ENCODE data around the gene MSI2.
"Not testable (repeated sequence)": the region's sequence is repeated elsewhere in the genome, so short reads cannot be mapped to it uniquely, and the experiment has no call there.

Gene MSI2

DNA sequence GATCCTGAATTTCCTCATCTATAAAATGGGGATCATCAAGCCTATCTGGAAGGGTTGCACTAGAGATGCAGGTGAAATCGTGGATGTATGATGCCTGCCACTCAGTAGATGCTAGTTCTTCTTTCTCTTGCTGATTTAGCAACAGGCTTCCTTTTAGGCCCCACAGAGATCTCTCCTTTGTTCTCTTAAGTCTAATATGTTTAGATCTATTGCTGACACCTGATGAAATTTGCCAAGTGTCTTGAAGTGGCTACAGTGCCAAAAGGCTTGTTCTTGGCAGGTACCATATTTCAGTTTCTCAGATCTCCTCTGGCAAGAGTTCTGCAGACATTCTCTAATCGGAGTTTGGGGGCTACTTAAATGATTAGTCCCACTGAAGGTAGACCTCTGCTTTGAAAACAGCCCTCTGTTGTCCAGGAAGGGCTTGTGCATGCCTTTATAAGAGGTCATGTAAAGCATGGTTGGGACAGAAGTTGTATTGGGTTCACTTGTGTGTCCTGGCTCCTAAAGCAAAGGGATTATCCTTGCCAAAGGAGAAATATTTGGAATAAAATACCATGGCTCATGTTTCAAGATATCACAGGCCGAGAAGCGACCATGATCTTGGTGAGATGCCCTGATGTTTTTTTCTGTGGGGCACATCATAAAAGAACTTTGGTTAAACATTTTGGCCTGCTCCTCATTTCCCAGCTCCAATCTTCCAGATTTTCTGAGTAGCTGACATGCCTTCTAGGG is 234.0 kb downstream of the MSI2 start:
- DNase-seq: no peak

DNA sequence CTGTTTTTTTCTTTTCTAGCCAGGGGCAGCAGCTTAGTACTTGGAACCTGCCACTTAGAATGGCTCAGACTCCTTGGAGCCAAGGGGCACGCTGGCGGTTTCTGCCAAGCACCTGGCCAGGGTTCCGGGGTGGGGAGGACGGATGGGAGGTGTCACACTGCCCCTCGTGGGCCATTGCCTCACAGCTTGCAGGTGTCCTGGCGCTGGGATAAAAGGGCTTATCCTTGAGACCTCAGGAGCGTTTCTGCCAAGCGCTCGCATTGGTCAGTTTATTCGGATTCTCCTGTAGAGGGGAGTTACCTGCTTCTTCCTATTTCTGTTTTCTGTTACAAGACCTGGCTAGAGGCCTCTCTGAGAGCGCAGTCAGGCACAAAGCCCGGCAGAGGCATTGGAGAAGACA is 234.6 kb downstream of the MSI2 start:
- no peak for DNase-seq

DNA sequence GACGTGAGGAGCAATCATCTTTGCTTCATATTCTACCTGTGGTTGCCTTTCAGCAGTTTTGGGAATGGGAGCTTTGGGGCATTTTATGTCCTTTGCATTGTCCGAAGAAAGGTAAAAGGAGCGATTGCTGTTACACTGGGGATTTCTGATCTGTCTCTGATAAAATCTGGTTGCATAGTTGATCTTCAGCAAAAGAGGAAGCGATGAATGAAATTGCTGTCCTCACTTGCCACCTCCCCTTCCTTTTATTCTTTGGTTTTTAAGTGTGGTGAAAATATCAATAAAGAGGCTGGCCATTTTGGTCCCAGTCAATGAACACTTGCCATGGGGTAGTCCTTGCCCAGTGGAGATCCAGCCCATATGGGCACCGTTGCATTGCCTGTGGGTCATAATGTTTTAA is 236.8 kb downstream of the MSI2 start:
- no peak for DNase-seq

DNA sequence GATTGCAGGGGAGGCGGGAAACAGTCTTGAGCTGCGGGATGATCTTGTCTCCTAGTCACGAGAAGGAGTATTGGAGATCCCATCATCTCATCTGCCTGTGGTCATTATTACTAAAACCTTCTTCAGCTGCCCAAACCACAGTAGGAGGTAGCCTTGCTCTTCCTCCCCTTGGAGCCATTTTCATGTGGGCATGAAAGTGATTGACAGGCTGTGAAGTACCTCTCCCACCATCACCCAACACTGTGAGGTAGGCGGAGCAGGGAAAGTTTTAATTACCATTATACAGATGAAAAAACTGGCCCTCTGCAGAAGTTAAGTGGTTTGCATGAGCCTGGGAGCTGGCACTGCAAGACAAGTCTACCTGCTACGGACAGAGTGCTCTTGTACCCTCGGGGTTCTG is 237.3 kb downstream of the MSI2 start:
- no peak for DNase-seq

DNA sequence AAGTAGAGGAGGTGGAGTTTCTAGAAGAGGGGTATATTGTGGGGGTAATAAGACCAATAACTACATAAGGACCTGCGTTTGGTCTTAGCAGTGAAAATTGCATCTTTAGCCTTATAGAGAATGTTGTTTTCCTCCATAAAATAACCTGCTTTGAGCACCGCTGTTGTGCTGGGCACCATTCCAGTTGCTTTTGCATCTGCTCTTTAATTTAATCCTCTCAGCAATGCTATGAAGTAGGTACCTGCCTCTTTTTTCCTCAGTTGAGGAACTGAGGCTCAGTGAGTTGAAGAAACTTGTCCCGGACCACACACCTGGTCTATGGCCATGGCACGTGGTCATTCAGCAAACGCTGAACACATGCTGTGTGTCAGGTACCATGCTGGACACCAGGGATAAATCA is 238.1 kb downstream of the MSI2 start:
- no peak for DNase-seq

DNA sequence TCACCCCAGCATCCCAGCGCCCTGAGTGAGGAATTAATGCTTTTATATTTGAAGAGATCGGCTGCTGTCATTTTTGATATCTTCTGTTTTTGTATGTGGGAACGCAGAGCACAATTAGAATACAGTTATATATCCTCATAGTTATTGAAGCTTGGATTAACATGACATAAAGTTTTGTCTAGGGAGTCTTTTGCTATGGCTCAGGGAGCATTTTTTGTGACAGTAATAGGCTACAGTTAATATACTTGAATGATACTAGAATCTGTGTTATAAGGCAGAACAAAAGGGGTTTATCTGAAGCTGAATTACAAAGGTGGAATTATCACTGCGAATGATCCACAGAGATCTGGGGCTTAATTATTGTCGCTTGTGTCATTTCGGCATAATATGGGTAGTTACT is 239.4 kb downstream of the MSI2 start:
- no peak for DNase-seq

DNA sequence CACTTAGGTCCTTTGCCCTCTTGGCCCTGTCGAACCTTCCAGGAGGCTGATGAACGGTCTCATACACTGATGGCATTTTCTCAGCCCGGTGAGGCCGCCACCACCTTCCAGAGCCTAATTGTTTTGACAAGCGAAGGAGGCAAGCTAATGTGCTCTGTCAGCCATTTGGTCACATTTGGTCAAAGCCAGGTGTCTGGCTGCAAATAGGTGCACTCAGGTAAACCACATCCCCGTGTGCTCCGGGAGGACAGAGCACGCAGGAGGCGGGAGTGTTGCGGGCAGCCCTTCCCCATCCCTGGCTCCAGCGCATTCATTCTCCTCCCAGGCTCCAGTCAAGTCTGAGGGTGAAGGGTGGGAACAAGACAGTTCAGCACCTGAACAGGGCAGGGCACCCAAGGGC is 240.1 kb downstream of the MSI2 start:
- no peak for DNase-seq

DNA sequence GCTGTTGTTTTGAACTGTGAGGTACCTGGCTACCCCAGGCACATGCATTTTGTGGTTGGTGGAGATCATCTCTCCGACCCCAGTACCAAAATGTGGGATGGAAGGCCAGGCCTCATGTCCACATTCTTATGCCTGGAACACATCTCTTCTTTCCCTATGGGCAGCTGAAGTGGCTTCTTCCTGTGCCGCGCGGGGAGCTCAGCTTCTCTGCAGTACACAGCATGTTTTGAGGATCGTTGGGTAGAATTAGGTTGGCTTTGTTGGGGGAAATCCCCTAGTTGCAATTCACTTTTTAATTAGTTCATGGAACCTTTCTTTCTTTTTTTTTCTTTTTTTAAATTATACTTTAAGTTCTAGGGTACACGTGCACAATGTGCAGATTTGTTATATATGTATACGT is 242.1 kb downstream of the MSI2 start:
- no peak for DNase-seq

DNA sequence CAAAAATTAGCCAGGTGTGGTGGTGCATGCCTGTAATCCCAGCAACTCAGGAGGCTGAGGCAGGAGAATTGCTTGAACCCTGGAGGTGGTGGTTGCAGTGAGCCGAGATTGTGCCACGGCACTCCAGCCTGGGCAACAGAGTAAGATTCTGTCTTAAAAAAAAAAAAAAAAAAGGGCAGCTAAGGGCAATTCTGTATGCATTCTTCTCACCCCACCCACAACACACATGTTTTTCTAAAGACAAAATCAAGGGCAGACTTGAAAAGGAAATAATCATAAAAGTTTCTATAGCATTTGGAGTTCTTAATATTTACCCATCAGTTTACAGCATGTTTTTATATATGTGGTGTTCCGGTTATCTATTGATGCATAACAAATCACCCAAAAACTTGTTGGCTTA is 242.9 kb downstream of the MSI2 start:
- not testable (repeated sequence) for DNase-seq

DNA sequence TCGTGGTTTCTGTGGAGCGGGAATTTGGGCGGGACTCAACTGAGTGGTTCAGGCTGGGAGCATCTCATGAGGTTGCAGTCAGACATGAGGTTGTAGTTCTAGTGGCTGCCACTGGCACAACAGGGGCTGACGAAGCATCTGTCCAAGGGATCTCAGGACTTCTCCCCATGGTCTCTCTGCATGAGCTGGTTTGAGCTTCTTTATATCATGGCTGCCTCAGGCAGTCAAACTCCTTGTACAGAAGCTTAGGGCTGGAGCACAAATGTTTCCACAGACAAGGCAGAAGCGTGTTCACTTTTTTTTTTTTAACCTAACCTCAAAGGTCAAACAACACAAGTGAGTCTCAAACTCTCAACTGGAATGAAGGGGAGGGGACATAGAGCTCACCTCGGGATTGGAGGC is 243.3 kb downstream of the MSI2 start:
- DNase-seq: no peak

DNA sequence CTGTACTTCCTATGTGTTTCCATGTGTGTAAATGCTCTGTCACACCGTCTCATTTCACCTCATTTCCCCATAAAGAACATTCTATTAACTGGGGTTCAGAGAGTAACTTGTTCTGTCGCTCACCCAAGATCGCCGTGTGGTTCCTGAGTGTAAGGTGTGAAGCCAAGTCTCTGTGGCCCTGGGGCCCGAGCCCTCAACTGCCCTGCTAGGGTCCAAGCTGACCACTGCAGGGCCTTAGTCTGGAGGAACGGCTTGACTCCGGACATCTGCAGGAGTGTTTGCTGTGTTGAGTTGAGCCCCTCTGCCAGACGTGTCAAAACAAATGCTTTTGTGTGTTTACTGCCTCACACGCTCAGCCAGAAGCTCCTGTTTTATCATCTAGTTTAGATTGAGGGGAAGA is 244.7 kb downstream of the MSI2 start:
- no peak for DNase-seq

DNA sequence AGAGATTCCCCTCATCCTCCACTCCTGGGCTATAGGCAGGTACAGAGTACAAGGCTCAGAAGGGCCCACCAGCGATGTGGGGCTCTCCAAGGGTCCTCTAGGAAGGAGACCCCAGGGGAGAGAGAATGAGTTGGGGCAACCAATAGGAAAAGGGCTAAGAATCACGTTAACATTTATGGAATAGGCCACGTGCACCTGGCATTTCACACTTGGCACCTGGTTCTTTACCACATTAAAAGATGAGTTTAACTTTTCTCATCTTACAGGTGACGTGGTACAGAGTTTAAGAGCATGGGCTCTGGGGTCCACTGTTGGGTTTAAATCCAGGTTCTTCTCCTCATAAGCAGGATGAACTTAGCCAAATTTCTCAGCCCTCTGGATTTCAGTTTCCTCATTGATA is 245.7 kb downstream of the MSI2 start:
- no peak for DNase-seq

DNA sequence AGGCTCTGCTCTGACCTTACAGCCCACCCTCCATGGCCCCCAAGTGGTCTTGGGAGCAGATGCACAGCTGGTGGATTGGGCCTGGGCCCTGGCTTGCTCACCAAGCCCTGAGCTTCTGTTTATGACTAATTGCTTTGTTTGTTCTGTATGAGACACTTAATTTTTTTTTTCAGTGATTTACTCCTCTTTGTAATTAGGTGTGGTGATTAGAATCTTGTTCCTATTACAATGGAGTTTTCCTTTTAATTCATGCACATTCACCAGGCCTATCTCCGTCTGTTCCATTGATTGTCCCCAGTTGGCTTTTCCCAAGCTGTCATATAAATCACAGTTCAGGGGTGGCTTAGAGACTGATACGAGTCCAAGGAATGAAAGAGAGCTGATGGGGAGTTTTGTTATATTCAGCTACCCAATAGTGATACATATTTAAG is 246.5 kb downstream of the MSI2 start:
- no peak for DNase-seq

DNA sequence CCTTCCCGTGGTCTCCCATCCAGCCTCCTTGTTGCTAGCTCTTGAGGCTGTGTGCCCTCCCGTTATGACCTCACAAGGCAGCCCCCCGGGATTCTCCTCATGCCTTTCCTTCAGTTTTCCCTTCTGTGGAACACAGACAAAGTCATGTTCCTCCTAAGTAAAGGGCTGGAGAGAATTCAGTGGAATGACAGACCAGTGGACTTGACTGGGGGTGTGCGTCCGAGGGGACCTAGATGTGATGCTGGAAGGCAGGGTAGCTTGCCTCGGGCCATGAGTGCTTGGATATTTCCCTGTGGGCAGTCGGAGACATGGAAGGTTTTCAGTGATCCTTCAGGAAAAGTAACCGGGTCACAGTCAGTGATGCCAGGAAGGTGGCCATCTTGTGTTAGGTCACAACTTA is 247.9 kb downstream of the MSI2 start:
- DNase-seq: no peak

DNA sequence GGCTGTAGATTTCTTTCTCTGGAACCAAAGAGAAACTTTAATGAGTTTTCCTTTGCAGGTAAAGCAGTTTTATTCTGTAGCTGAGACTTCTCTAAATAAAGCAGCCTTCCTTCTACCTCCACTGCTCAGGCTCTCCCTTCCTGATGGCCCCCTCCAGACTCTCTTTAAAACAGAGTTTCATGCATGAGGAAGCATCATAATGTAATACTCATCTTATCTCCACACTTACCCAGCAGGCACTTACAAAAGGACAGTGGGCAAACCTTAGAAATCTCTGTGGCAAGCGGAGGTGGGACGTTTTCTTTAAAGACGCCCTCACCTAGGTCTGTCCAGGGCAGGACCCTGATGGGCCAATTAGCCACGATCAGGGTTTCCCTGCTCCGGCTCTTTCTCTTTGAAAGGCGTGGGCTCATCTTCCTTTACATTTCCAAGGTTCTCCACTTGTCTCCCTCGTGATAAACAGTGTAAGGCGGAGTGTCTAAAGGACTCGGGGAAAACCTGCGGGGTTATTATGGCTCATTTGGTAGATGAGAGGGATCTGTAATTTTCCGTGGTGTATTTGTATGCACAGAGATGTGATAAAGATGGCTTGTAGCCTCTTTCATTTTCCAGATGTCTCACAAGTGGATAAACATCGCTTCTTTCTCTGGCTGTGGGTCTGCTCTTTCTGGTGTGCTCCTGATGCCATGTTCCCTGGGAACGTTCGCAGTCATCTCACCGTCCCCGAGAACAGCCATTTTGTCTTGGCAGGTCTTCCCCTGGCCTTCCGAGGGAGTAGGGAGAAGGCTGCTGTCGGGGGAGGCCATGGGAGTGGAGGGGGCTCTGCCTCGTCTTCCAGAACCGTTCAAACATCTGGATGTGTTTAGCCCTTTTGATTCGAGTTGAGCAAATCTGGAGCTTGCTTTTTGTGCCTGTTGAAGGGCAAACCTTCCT is 249.8 kb downstream of the MSI2 start:
- DNase-seq: no peak

DNA sequence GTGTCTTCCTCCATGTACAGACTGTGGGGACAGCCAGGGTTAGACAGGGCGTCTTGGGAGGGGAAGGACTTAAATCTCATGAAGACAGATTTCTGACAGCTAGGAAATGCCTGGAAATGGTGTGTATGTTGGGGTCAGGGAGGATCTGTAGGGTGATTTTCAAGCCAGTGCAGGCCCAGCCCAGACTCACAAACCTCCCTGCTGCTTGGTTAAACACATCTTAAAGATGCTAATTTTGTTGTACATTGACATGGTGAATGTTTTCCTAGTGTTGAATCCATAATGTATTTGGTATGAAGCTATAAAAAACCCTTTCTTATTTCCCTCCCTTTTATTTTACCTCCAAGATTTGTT is 250.4 kb downstream of the MSI2 start:
- DNase-seq: no peak

DNA sequence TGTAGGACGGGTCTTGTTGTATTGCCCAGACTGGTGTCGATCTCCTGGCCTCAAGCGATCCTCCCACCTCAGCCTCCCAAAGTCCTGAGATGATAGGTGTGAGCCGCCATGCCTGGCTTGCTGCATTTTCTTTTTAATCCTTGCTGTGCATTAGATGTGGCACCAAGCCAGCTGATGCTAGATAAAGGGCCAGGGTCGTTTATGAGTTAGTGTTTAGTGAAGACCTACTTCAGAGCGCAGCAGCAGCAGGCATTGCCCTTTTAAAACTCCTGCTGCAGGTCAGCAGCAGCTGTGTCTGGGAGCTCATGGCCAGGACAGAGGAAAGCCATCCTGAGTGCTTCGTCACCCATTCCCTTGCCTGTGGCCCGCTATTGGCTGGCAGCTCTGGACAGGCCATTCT is 251.5 kb downstream of the MSI2 start:
- DNase-seq: no peak

DNA sequence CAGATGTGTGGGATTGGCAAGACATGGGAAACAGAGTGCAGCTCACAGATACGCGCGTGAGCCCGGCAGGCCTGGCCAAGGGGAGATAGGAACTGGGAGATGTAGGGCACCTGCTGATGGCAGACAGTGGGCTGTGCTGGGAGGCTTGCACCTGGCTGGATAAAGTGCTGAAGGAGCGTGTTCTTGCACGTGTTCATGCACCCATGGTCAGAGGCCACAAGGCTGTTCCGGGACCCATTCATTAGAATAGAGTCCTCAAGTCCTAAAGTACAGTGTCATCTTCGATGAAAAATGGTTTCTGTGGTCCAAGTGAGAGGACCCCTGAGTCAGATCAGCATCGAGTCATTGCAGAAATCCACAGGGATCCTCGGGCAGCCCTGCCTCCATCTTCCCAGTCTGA is 252.3 kb downstream of the MSI2 start:
- no peak for DNase-seq

DNA sequence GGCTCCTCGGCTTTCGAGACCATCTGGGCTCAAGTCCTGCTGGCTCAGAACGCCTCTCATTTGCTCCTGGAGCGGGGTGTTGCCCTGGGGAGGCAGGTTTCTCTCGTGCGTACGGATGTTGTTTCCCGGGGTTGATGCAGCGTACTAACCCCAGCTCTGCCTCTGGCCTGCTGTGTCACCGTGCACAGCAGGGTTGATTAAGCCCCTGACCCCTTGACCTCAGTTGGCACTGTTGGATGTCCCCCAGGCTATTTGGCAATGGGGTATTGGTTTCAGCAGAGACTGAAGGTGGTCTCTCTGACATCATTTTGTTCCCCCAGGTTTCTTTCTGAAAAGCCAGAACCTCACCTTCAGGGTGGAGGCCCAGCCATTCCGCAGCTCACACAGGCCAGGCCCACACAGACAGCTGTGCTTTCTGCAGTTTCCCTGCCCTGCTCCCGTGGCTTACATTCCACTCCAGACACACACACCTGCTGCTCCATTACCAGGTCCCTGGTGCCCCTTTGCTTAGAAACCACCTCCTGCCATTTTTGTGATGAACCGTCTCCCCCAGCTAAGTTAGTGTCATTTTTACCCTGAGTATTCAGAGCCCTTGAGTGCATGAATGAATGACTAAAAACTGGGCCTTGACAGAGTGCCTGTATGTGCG is 255.3 kb downstream of the MSI2 start:
- DNase-seq: no peak

DNA sequence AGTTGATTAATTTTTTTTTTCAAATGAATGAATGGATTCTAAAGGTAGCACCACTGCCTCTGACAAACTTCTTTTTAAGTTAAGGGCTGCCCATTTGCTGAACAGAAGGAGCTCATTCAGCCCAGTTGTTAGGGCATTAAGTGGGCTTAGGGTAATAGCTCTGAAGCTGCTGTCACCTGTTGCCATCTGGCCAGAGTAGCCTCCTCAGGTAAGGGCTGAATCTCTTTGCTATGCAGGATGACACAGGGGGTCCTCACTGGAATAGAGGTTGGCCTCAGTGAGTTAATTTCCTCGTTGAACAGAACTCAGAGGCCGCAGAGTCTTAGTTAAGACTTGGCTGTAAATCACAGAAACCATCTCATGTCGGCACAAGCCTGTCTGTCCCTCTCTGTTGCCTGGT is 255.9 kb downstream of the MSI2 start:
- no peak for DNase-seq

DNA sequence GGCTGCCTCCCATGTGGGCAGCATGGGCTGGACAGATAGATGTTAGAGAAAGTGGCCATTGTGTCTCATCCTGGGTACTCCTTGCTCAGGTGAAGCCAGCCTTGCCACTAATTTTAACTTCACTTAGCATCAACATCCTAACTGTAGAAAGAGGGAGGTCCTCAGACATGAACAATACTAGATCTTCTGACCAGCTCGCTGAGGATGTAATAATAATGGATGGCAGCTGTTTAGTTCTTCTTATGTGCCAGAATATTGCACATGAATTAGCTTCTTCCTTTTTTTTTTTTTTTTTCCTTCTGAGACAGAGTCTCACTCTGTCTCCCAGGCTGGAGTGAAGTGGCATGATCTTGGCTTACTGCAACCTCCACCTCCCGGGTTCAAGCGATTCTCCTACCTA is 256.4 kb downstream of the MSI2 start:
- DNase-seq: no peak

DNA sequence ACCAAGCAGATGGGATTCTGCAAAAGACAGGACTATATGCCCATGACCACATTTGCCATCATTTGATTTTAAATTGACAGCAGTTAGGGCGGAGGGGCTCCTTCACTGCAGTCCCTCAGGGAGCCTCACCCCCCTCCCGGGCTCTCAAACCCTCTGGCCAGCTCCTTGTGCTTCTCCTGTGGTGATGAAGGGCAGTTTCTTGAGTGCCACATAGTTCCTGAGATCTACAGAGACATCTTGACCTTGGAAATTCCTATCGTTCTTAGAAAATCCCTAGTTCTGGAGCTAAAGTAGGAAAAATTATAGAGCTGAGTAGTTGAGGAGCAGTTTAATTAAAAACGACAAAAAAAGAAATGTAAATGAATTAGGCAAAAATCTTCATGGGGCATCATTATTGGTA is 257.2 kb downstream of the MSI2 start:
- DNase-seq: no peak

DNA sequence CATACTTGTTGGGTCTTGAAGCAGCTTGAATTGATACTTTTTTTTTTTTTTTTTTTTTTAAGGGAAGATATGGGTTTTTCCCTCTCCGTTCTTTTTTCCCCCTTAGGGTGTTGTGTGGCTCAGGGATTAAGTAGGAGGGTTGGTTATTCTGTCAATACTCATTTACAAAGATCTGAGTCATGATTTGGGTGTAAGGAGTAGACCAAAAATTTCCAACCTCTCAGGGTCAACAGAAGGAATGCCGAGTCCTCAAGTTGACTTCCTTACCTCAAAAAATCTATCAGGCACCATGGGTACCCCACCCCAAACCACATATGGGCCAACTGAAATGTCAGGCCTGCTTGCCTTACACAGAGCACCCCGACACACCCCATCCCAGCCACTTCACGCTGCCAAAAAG is 258.3 kb downstream of the MSI2 start:
- DNase-seq: no peak

DNA sequence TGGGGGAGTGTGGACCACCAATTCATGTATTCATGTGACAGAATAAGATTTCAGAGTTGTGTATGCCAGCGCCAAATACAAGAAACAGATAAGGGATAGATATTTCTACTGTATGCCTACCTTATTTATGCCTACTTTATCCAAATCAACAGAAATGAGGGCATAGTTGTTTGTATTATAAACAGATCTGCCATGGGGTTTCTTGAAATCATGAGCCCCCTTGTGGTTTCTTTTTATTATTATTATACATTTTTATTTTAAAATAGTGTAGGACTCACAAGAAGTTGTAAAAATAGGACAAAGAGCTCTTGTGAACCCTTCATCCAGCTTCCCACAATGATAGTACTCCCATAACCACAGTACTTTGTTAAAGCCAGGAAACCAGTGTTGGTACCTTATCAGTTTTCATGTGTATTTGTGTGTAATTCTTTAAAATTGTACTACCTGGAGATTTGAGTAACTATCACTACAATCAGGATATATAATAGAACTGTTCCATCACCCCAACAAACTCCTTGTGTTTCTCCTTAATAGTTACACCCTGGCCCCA is 259.4 kb downstream of the MSI2 start:
- DNase-seq: no peak
